ENCODE measurements around the gene USP33. TPM values are rescaled to one million over a fixed set of nuclear protein-coding genes. Genes with fewer than 3 reads are reported as not detected.

USP33 gene
- polyA plus RNA-seq, 1 of the 3 experiments (the other 2 are of a cell fraction) = 26.3 TPM

DNA sequence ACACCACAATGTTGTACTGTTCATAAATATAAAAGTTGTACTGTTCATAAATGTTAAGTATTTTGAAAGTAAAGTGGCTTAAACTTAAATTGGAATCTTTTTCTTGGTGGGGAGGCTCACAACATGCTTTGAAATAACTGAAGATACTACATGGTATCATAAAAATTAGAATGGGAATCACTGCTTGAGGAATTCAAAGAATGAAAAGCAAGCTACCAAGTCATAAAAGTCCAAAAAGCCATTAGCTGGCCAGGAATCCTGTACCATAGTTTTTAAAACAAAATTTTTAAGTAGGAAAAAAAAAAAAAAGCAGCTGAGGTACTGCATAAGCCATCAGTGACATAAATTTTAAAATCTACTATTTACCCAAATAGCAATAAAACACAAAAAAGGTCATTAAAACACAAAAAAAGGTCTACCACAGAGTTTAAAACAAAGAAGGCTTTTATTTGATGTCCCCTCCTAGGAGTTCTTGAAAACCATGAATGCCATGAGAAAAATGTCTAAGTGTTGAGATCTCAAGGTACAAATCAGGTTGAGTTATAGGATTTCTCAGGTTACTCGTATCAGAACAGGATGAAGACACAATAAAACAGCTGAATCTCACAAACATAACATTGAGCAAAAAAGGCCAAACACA lies 85.8 kb downstream of the USP33 start:
- 84% methylated on average over 1 of the region's 1 CpG for WGBS (ENCODE audit: low lambda C conversion rate)
- Histone ChIP-seq H3K9ac (no peak overlapping the region), H3K9me2 (no peaks in the 10 kb centered on the region), H3K4me1 (ENCODE audit: control insufficient read depth in 1 of 2, insufficient read depth in 2 of 2, low read depth in 1 of 2, low read length in 1 of 2) (peaks cover 8 to 41% of the 10 kb centered on the region in 2 experiments; a peak in 3 of 4 replicates), H3K36me3 (replicated peaks in 1 of 2; ENCODE audit: control insufficient read depth in 1 of 2, insufficient read depth in 2 of 2, low read length in 1 of 2) (peaks cover 4 to 27% of the 10 kb centered on the region in 2 experiments), H3K4me2 (peak overlapping the region; percentile 66), H3K4me3 (ENCODE audit: low read depth in 2 of 2, low read length in 1 of 2) (no peak overlapping the region), H3K79me2 (ENCODE audit: insufficient read depth) (peaks cover 100% of the 10 kb centered on the region), H3K9me3 (no peaks in the 10 kb centered on the region), H3K27me3 (ENCODE audit: insufficient read depth) (no peaks in the 10 kb centered on the region), H4K20me1 (ENCODE audit: insufficient read depth) (peaks cover 44% of the 10 kb centered on the region), H2AFZ (ENCODE audit: low read depth) (no peak overlapping the region), H3F3A (replicated peaks; ENCODE audit: insufficient read depth) (peaks cover 10% of the 10 kb centered on the region), H3K27ac (ENCODE audit: low read depth in 2 of 2, low read length in 1 of 2) (peak overlapping the region in 1 of 2 experiments; percentile 76; a peak in 1 of 4 replicates)
- DNase-seq = no peak
- TF ChIP-seq EP300 (IDR thresholded peaks at IDR 0.05; ENCODE audit: borderline replicate concordance in 1 of 2, low read depth in 1 of 2, low read length in 1 of 2) = no peak
- TF ChIP-seq FOXJ3 (CRISPR knock-in tag; IDR thresholded peaks at IDR 0.05) = no peak
- no peak for TF ChIP-seq MEF2A (IDR thresholded peaks at IDR 0.05; ENCODE audit: borderline replicate concordance, low read depth)
- TF ChIP-seq, protein P1, sequence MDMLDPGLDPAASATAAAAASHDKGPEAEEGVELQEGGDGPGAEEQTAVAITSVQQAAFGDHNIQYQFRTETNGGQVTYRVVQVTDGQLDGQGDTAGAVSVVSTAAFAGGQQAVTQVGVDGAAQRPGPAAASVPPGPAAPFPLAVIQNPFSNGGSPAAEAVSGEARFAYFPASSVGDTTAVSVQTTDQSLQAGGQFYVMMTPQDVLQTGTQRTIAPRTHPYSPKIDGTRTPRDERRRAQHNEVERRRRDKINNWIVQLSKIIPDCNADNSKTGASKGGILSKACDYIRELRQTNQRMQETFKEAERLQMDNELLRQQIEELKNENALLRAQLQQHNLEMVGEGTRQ (IDR thresholded peaks at IDR 0.05; ENCODE audit: borderline replicate concordance, low read depth, low read length) = no peak
- TF ChIP-seq, protein P2, sequence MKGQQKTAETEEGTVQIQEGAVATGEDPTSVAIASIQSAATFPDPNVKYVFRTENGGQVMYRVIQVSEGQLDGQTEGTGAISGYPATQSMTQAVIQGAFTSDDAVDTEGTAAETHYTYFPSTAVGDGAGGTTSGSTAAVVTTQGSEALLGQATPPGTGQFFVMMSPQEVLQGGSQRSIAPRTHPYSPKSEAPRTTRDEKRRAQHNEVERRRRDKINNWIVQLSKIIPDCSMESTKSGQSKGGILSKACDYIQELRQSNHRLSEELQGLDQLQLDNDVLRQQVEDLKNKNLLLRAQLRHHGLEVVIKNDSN (IDR thresholded peaks at IDR 0.05; ENCODE audit: borderline replicate concordance, low read depth) = no peak
- TF ChIP-seq, protein P3, sequence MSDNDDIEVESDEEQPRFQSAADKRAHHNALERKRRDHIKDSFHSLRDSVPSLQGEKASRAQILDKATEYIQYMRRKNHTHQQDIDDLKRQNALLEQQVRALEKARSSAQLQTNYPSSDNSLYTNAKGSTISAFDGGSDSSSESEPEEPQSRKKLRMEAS (IDR thresholded peaks at IDR 0.05; ENCODE audit: low read depth) = no peak
- no peak for TF ChIP-seq JUND (IDR thresholded peaks at IDR 0.05)
- no peak for TF ChIP-seq TAF1 (IDR thresholded peaks at IDR 0.05; ENCODE audit: borderline replicate concordance, low read depth, low read length)
- no peak for TF ChIP-seq NRF1 (IDR thresholded peaks at IDR 0.05; ENCODE audit: low read depth, low read length)
- TF ChIP-seq, protein P4, sequence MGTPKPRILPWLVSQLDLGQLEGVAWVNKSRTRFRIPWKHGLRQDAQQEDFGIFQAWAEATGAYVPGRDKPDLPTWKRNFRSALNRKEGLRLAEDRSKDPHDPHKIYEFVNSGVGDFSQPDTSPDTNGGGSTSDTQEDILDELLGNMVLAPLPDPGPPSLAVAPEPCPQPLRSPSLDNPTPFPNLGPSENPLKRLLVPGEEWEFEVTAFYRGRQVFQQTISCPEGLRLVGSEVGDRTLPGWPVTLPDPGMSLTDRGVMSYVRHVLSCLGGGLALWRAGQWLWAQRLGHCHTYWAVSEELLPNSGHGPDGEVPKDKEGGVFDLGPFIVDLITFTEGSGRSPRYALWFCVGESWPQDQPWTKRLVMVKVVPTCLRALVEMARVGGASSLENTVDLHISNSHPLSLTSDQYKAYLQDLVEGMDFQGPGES (IDR thresholded peaks at IDR 0.05; ENCODE audit: low read depth, low read length) = no peak
- TF ChIP-seq POLR2AphosphoS5 (IDR thresholded peaks at IDR 0.05; ENCODE audit: low read depth, low read length) = no peak
- no peak for TF ChIP-seq TEAD4 (IDR thresholded peaks at IDR 0.05; ENCODE audit: borderline replicate concordance, insufficient read depth)
- TF ChIP-seq FOXM1 (IDR thresholded peaks at IDR 0.05; ENCODE audit: low read depth) = no peak
- no peak for TF ChIP-seq FOSL2 (IDR thresholded peaks at IDR 0.05; ENCODE audit: borderline replicate concordance, low read depth)
- no peak for TF ChIP-seq RAD21 (IDR thresholded peaks at IDR 0.05; ENCODE audit: low read length)
- TF ChIP-seq YY1 (IDR thresholded peaks at IDR 0.05; ENCODE audit: low read depth) = no peak
- CTCF ChIA-PET = no interaction called here
- POLR2A ChIA-PET = no interaction called here

All from SK-N-SH (cell line).